NCI-H1105 treated with DMSO at 0.1 percent for 48 hours (cell line): Measurements from ENCODE around the gene THOP1.

Experiments
- DNase-seq: peaks from one replicate; lab custom pipeline; 2025; lab: John Stamatoyannopoulos, UW

Gene THOP1

GRCh38 chr19:2854849-2855248 is 69.5 kb downstream of the THOP1 start:
- no peak for DNase-seq

GRCh38 chr19:2856457-2857050 is 71.3 kb downstream of the THOP1 start:
- no peak for DNase-seq

GRCh38 chr19:2858864-2859263 is 73.6 kb downstream of the THOP1 start:
- DNase-seq: no peak

- no peak for DNase-seq
These were observed 78.5 kb downstream of the THOP1 start for GRCh38 chr19:2863816-2864215.
